ENCODE data around the gene ABCG1. TPM values are rescaled to one million over a fixed set of nuclear protein-coding genes. Genes with fewer than 3 reads are reported as not detected.
A peak's percentile ranks its signal among the peaks of the same experiment; 100 is the strongest.

The ABCG1 gene
- polyA plus RNA-seq, 4 donors = 5.5 to 46.5 (median 21.2) TPM

- no peak overlapping the region for H3K27ac ChIP-seq (ENCODE audit: low read depth in 1 of 3, low read length in 2 of 3)
- no peak for FAIRE-seq
- no peak for DNase-seq
- WGBS, 3 donors = 76 to 92% (median 90%) methylated on average over 4 of the region's 4 CpGs
- H3K36me3 ChIP-seq (ENCODE audit: control insufficient read depth in 3 of 3, insufficient read depth in 2 of 3, low read depth in 1 of 3, low read length in 3 of 3) = peaks cover 0 to 46% (median 22%) of the 10 kb centered on the region in 3 donors
- H3K9me3 ChIP-seq (ENCODE audit: control insufficient read depth in 2 of 2, insufficient read depth in 1 of 2, low read depth in 1 of 2, low read length in 1 of 2) = no peaks in the 10 kb centered on the region
- H3K4me3 ChIP-seq (ENCODE audit: low read depth in 1 of 3, low read length in 3 of 3) = no peak overlapping the region
- no peaks in the 10 kb centered on the region for H3K27me3 ChIP-seq (ENCODE audit: control insufficient read depth in 3 of 3, insufficient read depth in 3 of 3, low read length in 3 of 3)
- H3K4me1 ChIP-seq (ENCODE audit: control insufficient read depth in 3 of 3, insufficient read depth in 2 of 3, low read depth in 1 of 3, low read length in 2 of 3) = peaks cover 0 to 8% (median 0%) of the 10 kb centered on the region in 3 donors
These were observed 58.7 kb downstream of the ABCG1 start for GRCh38 chr21:42277593-42277992.

GRCh38 chr21:42278451-42279149 lies 59.7 kb downstream of the ABCG1 start:
- no peaks in the 10 kb centered on the region for H3K27me3 ChIP-seq (ENCODE audit: control insufficient read depth in 3 of 3, insufficient read depth in 3 of 3, low read length in 3 of 3)
- peaks cover 0 to 39% (median 21%) of the 10 kb centered on the region in 3 donors for H3K36me3 ChIP-seq (ENCODE audit: control insufficient read depth in 3 of 3, insufficient read depth in 2 of 3, low read depth in 1 of 3, low read length in 3 of 3)

GRCh38 chr21:42279341-42279871 lies 60.5 kb downstream of the ABCG1 start:
- no peak for DNase-seq
- H3K27ac ChIP-seq (ENCODE audit: low read depth in 1 of 3, low read length in 2 of 3) = no peak overlapping the region
- peaks cover 0 to 38% (median 18%) of the 10 kb centered on the region in 3 donors for H3K36me3 ChIP-seq (ENCODE audit: control insufficient read depth in 3 of 3, insufficient read depth in 2 of 3, low read depth in 1 of 3, low read length in 3 of 3)
- peaks cover 0 to 8% (median 0%) of the 10 kb centered on the region in 3 donors for H3K4me1 ChIP-seq (ENCODE audit: control insufficient read depth in 3 of 3, insufficient read depth in 2 of 3, low read depth in 1 of 3, low read length in 2 of 3)
- no peak overlapping the region for H3K4me3 ChIP-seq (ENCODE audit: low read depth in 1 of 3, low read length in 3 of 3)
- 85 to 87% (median 86%) methylated on average over 20 of the region's 20 CpGs for WGBS, 3 donors
- no peaks in the 10 kb centered on the region for H3K27me3 ChIP-seq (ENCODE audit: control insufficient read depth in 3 of 3, insufficient read depth in 3 of 3, low read length in 3 of 3)
- no peaks in the 10 kb centered on the region for H3K9me3 ChIP-seq (ENCODE audit: control insufficient read depth in 2 of 2, insufficient read depth in 1 of 2, low read depth in 1 of 2, low read length in 1 of 2)
- FAIRE-seq = no peak

More at GRCh38 chr21:42278451-42279149, 59.7 kb downstream of the ABCG1 start:
- Histone ChIP-seq H3K4me1 (ENCODE audit: control insufficient read depth in 3 of 3, insufficient read depth in 2 of 3, low read depth in 1 of 3, low read length in 2 of 3) (peaks cover 0 to 8% (median 0%) of the 10 kb centered on the region in 3 donors), H3K4me3 (ENCODE audit: low read depth in 1 of 3, low read length in 3 of 3) (no peak overlapping the region), H3K9me3 (ENCODE audit: control insufficient read depth in 2 of 2, insufficient read depth in 1 of 2, low read depth in 1 of 2, low read length in 1 of 2) (no peaks in the 10 kb centered on the region), H3K27ac (ENCODE audit: low read depth in 1 of 3, low read length in 2 of 3) (no peak overlapping the region)
- DNase-seq (peak in 1 of 2 donors; percentile 61), FAIRE-seq (no peak)
- 53 to 83% (median 66%) methylated on average over 19 of the region's 19 CpGs for WGBS, 3 donors

- DNase-seq (no peak), FAIRE-seq (no peak)
- 84 to 90% (median 86%) methylated on average over 11 of the region's 11 CpGs for WGBS, 3 donors
- no peak overlapping the region for H3K27ac ChIP-seq (ENCODE audit: low read depth in 1 of 3, low read length in 2 of 3)
- H3K4me3 ChIP-seq (ENCODE audit: low read depth in 1 of 3, low read length in 3 of 3) = no peak overlapping the region
- H3K9me3 ChIP-seq (ENCODE audit: control insufficient read depth in 2 of 2, insufficient read depth in 1 of 2, low read depth in 1 of 2, low read length in 1 of 2) = no peaks in the 10 kb centered on the region
- H3K36me3 ChIP-seq (ENCODE audit: control insufficient read depth in 3 of 3, insufficient read depth in 2 of 3, low read depth in 1 of 3, low read length in 3 of 3) = peaks cover 0 to 39% (median 21%) of the 10 kb centered on the region in 3 donors
- H3K27me3 ChIP-seq (ENCODE audit: control insufficient read depth in 3 of 3, insufficient read depth in 3 of 3, low read length in 3 of 3) = no peaks in the 10 kb centered on the region
- peaks cover 0 to 8% (median 0%) of the 10 kb centered on the region in 3 donors for H3K4me1 ChIP-seq (ENCODE audit: control insufficient read depth in 3 of 3, insufficient read depth in 2 of 3, low read depth in 1 of 3, low read length in 2 of 3)
These were observed 60.9 kb downstream of the ABCG1 start for GRCh38 chr21:42279888-42280287.

GRCh38 chr21:42280356-42281180 lies 61.6 kb downstream of the ABCG1 start:
- 68 to 79% (median 78%) methylated on average over 21 to 22 of the region's 22 CpGs for WGBS, 3 donors
- no peak for DNase-seq
- no peak overlapping the region for H3K4me3 ChIP-seq (ENCODE audit: low read depth in 1 of 3, low read length in 3 of 3)
- FAIRE-seq = no peak
- peaks cover 0 to 34% (median 20%) of the 10 kb centered on the region in 3 donors for H3K36me3 ChIP-seq (ENCODE audit: control insufficient read depth in 3 of 3, insufficient read depth in 2 of 3, low read depth in 1 of 3, low read length in 3 of 3)
- H3K27ac ChIP-seq (ENCODE audit: low read depth in 1 of 3, low read length in 2 of 3) = no peak overlapping the region
- no peaks in the 10 kb centered on the region for H3K9me3 ChIP-seq (ENCODE audit: control insufficient read depth in 2 of 2, insufficient read depth in 1 of 2, low read depth in 1 of 2, low read length in 1 of 2)
- no peaks in the 10 kb centered on the region for H3K27me3 ChIP-seq (ENCODE audit: control insufficient read depth in 3 of 3, insufficient read depth in 3 of 3, low read length in 3 of 3)
- H3K4me1 ChIP-seq (ENCODE audit: control insufficient read depth in 3 of 3, insufficient read depth in 2 of 3, low read depth in 1 of 3, low read length in 2 of 3) = peaks cover 0 to 8% (median 0%) of the 10 kb centered on the region in 3 donors

GRCh38 chr21:42281181-42281680 lies 62.3 kb downstream of the ABCG1 start:
- no peak for DNase-seq
- H3K9me3 ChIP-seq (ENCODE audit: control insufficient read depth in 2 of 2, insufficient read depth in 1 of 2, low read depth in 1 of 2, low read length in 1 of 2) = no peaks in the 10 kb centered on the region
- peaks cover 0 to 32% (median 20%) of the 10 kb centered on the region in 3 donors for H3K36me3 ChIP-seq (ENCODE audit: control insufficient read depth in 3 of 3, insufficient read depth in 2 of 3, low read depth in 1 of 3, low read length in 3 of 3)
- no peak for FAIRE-seq
- 60 to 81% (median 63%) methylated on average over 12 of the region's 12 CpGs for WGBS, 3 donors
- H3K27ac ChIP-seq (ENCODE audit: low read depth in 1 of 3, low read length in 2 of 3) = no peak overlapping the region
- no peaks in the 10 kb centered on the region for H3K27me3 ChIP-seq (ENCODE audit: control insufficient read depth in 3 of 3, insufficient read depth in 3 of 3, low read length in 3 of 3)
- no peak overlapping the region for H3K4me3 ChIP-seq (ENCODE audit: low read depth in 1 of 3, low read length in 3 of 3)
- peaks cover 0 to 8% (median 0%) of the 10 kb centered on the region in 3 donors for H3K4me1 ChIP-seq (ENCODE audit: control insufficient read depth in 3 of 3, insufficient read depth in 2 of 3, low read depth in 1 of 3, low read length in 2 of 3)

- WGBS, 3 donors = 92 to 95% (median 94%) methylated on average over 18 of the region's 18 CpGs
- Histone ChIP-seq H3K9me3 (ENCODE audit: control insufficient read depth in 2 of 2, insufficient read depth in 1 of 2, low read depth in 1 of 2, low read length in 1 of 2) (no peaks in the 10 kb centered on the region), H3K36me3 (ENCODE audit: control insufficient read depth in 3 of 3, insufficient read depth in 2 of 3, low read depth in 1 of 3, low read length in 3 of 3) (peaks cover 0 to 32% (median 25%) of the 10 kb centered on the region in 3 donors), H3K4me1 (ENCODE audit: control insufficient read depth in 3 of 3, insufficient read depth in 2 of 3, low read depth in 1 of 3, low read length in 2 of 3) (peaks cover 0 to 8% (median 0%) of the 10 kb centered on the region in 3 donors), H3K4me3 (ENCODE audit: low read depth in 1 of 3, low read length in 3 of 3) (no peak overlapping the region), H3K27ac (ENCODE audit: low read depth in 1 of 3, low read length in 2 of 3) (no peak overlapping the region), H3K27me3 (ENCODE audit: control insufficient read depth in 3 of 3, insufficient read depth in 3 of 3, low read length in 3 of 3) (no peaks in the 10 kb centered on the region)
- DNase-seq = no peak
- FAIRE-seq = no peak
These were observed 63.1 kb downstream of the ABCG1 start for GRCh38 chr21:42282021-42282420.

GRCh38 chr21:42282715-42283114 lies 63.8 kb downstream of the ABCG1 start:
- Histone ChIP-seq H3K9me3 (ENCODE audit: control insufficient read depth in 2 of 2, insufficient read depth in 1 of 2, low read depth in 1 of 2, low read length in 1 of 2) (no peaks in the 10 kb centered on the region), H3K36me3 (ENCODE audit: control insufficient read depth in 3 of 3, insufficient read depth in 2 of 3, low read depth in 1 of 3, low read length in 3 of 3) (peaks cover 0 to 34% (median 26%) of the 10 kb centered on the region in 3 donors), H3K4me1 (ENCODE audit: control insufficient read depth in 3 of 3, insufficient read depth in 2 of 3, low read depth in 1 of 3, low read length in 2 of 3) (peaks cover 0 to 8% (median 0%) of the 10 kb centered on the region in 3 donors), H3K4me3 (ENCODE audit: low read depth in 1 of 3, low read length in 3 of 3) (no peak overlapping the region), H3K27me3 (ENCODE audit: control insufficient read depth in 3 of 3, insufficient read depth in 3 of 3, low read length in 3 of 3) (no peaks in the 10 kb centered on the region), H3K27ac (ENCODE audit: low read depth in 1 of 3, low read length in 2 of 3) (no peak overlapping the region)
- 83 to 87% (median 86%) methylated on average over 12 of the region's 12 CpGs for WGBS, 3 donors
- no peak for DNase-seq
- no peak for FAIRE-seq
